ENCODE results near the gene FAM241A.
A peak's percentile ranks its signal among the peaks of the same experiment; 100 is the strongest.

The FAM241A gene

GRCh38 chr4:112222219-112222955 lies 77.1 kb downstream of the FAM241A start:
- H3F3A ChIP-seq (ENCODE audit: low read depth) = no peaks in the 10 kb centered on the region
- no peaks in the 10 kb centered on the region for H3K4me1 ChIP-seq (ENCODE audit: insufficient read depth, low read length, poor library complexity, severe bottlenecking)
- no peak overlapping the region for H3K4me3 ChIP-seq (ENCODE audit: low read length, poor library complexity, severe bottlenecking)
- no peaks in the 10 kb centered on the region for H3K9me3 ChIP-seq (ENCODE audit: insufficient read depth, low read depth, low read length)
- H2AFZ ChIP-seq (ENCODE audit: low read length) = no peak overlapping the region
- H3K79me2 ChIP-seq (ENCODE audit: insufficient read depth, low read length) = no peaks in the 10 kb centered on the region
- H3K9me2 ChIP-seq (replicated peaks; ENCODE audit: low read depth, low read length) = no peaks in the 10 kb centered on the region
- H3K36me3 ChIP-seq (ENCODE audit: insufficient read depth, low read length) = no peaks in the 10 kb centered on the region
- H4K20me1 ChIP-seq (ENCODE audit: insufficient read depth, low read length, poor library complexity, severe bottlenecking) = no peaks in the 10 kb centered on the region
- no peak overlapping the region for H3K9ac ChIP-seq (ENCODE audit: low read depth, low read length, poor library complexity, severe bottlenecking)
- H3K27me3 ChIP-seq (ENCODE audit: insufficient read depth, low read length, poor library complexity, severe bottlenecking) = no peaks in the 10 kb centered on the region
- no peak for TF ChIP-seq CTCF (conservative IDR thresholded peaks at IDR 0.05; ENCODE audit: low read length)
- TF ChIP-seq EZH2phosphoT487 (IDR thresholded peaks at IDR 0.05; ENCODE audit: borderline replicate concordance) = no peak
- no peak overlapping the region for H3K4me2 ChIP-seq (ENCODE audit: low read depth, low read length, poor library complexity, severe bottlenecking)

- Histone ChIP-seq H3K9me2 (replicated peaks; ENCODE audit: low read depth, low read length) (no peaks in the 10 kb centered on the region), H3K4me2 (ENCODE audit: low read depth, low read length, poor library complexity, severe bottlenecking) (no peak overlapping the region), H3K27me3 (ENCODE audit: insufficient read depth, low read length, poor library complexity, severe bottlenecking) (no peaks in the 10 kb centered on the region), H2AFZ (ENCODE audit: low read length) (no peak overlapping the region), H3K79me2 (ENCODE audit: insufficient read depth, low read length) (no peaks in the 10 kb centered on the region), H3K4me3 (ENCODE audit: low read length, poor library complexity, severe bottlenecking) (no peak overlapping the region), H3K9ac (ENCODE audit: low read depth, low read length, poor library complexity, severe bottlenecking) (no peak overlapping the region), H3K9me3 (ENCODE audit: insufficient read depth, low read depth, low read length) (no peaks in the 10 kb centered on the region), H3K4me1 (ENCODE audit: insufficient read depth, low read length, poor library complexity, severe bottlenecking) (peaks cover 2% of the 10 kb centered on the region), H3F3A (ENCODE audit: low read depth) (no peaks in the 10 kb centered on the region), H3K36me3 (ENCODE audit: insufficient read depth, low read length) (no peaks in the 10 kb centered on the region), H4K20me1 (ENCODE audit: insufficient read depth, low read length, poor library complexity, severe bottlenecking) (no peaks in the 10 kb centered on the region)
- TF ChIP-seq EZH2phosphoT487 (IDR thresholded peaks at IDR 0.05; ENCODE audit: borderline replicate concordance) (no peak), CTCF (conservative IDR thresholded peaks at IDR 0.05; ENCODE audit: low read length) (no peak)
Observed at GRCh38 chr4:112225157-112225556, 79.9 kb downstream of the FAM241A start.

- Histone ChIP-seq H2AFZ (ENCODE audit: low read length) (peak overlapping the region; percentile 90), H3K36me3 (ENCODE audit: insufficient read depth, low read length) (no peaks in the 10 kb centered on the region), H3K4me1 (ENCODE audit: insufficient read depth, low read length, poor library complexity, severe bottlenecking) (peaks cover 18% of the 10 kb centered on the region), H3K4me3 (ENCODE audit: low read length, poor library complexity, severe bottlenecking) (peak overlapping the region; percentile 87), H3K9me3 (ENCODE audit: insufficient read depth, low read depth, low read length) (no peaks in the 10 kb centered on the region), H3F3A (ENCODE audit: low read depth) (peaks cover 3% of the 10 kb centered on the region; the same call in 1 of the 2 replicates), H3K4me2 (ENCODE audit: low read depth, low read length, poor library complexity, severe bottlenecking) (peak overlapping the region; percentile 90), H3K27me3 (ENCODE audit: insufficient read depth, low read length, poor library complexity, severe bottlenecking) (no peaks in the 10 kb centered on the region), H3K79me2 (ENCODE audit: insufficient read depth, low read length) (peaks cover 28% of the 10 kb centered on the region), H4K20me1 (ENCODE audit: insufficient read depth, low read length, poor library complexity, severe bottlenecking) (peaks cover 29% of the 10 kb centered on the region), H3K9ac (ENCODE audit: low read depth, low read length, poor library complexity, severe bottlenecking) (peak overlapping the region; percentile 79), H3K9me2 (replicated peaks; ENCODE audit: low read depth, low read length) (no peaks in the 10 kb centered on the region)
- TF ChIP-seq EZH2phosphoT487 (IDR thresholded peaks at IDR 0.05; ENCODE audit: borderline replicate concordance) (no peak), CTCF (conservative IDR thresholded peaks at IDR 0.05; ENCODE audit: low read length) (no peak)
Observed at GRCh38 chr4:112230879-112231778, 85.9 kb downstream of the FAM241A start.

Data from Loucy (cell line).